NCI-H1694 (cell line): Measurements from ENCODE around the gene PCDHGA12.
"Not testable (repeated sequence)": the region's sequence is repeated elsewhere in the genome, so short reads cannot be mapped to it uniquely, and the experiment has no call there.

ENCODE experiments used
- DNase-seq: peaks from one replicate; lab custom pipeline; 2025; lab: John Stamatoyannopoulos, UW

The PCDHGA12 gene

GRCh38 chr5:141430332-141431113, at the start of gene PCDHGA12:
Gene PCDHGA12, plus strand, starts transcription at chr5:141430507. Its CDS starts 253 bp downstream, at chr5:141430760.
- no peak for DNase-seq

DNA sequence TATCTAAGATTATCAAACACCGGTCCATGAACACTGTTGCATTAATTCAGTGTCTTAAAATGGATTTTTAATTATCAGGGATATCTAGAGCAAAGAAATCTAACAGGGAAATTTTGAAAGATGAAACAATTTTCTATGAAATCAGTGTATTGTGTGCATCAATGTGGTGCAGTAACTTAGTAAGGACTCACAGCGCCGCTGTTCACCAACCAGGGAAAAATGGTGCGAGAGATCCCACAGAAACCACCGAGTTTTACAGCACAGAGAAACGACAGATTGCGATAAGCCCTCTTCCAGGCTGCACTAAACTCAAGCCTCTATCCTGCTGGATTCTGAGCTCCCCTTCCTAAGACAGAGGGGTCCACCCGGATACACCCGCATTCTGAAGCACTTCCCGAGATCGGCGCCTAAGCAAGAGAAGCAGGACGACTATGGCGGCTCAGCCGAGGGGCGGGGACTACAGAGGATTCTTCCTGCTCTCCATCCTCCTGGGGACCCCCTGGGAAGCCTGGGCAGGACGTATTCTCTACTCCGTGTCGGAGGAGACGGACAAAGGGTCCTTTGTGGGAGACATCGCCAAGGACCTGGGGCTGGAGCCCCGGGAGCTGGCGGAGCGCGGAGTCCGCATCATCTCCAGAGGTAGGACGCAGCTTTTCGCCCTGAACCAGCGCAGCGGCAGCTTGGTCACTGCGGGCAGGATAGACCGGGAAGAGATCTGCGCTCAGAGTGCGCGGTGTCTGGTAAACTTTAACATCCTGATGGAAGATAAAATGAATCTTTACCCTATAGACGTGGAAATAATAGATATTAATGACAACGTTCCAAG, 47.6 kb upstream of the PCDHGA12 start, which contains the start of gene PCDHGA7:
Gene PCDHGA7 (plus strand): TSS at position 274 of the 826 bp plus-strand sequence. CDS start 158 bp downstream, at position 432.
- no peak for DNase-seq

GRCh38 chr5:141383345-141383744, 47.0 kb upstream of the PCDHGA12 start:
- no peak for DNase-seq

- DNase-seq, result no peak
Observed at GRCh38 chr5:141384471-141385267, 45.6 kb upstream of the PCDHGA12 start.

GRCh38 chr5:141387557-141388311, 42.6 kb upstream of the PCDHGA12 start, which contains the start of gene PCDHGB4:
Gene PCDHGB4, plus strand, starts transcription at chr5:141387698. Its CDS starts 187 bp downstream, at chr5:141387885.
- not testable (repeated sequence) for DNase-seq

DNA sequence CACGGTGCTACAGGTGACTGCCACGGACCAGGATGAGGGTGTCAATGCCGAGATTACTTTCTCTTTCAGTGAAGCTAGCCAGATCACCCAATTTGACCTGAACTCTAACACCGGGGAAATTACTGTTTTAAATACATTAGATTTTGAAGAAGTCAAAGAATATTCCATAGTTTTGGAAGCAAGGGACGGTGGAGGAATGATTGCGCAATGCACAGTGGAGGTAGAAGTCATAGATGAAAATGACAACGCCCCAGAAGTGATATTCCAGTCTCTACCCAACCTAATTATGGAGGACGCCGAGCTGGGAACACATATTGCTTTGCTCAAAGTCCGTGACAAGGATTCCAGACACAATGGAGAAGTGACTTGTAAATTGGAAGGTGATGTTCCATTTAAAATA, 41.6 kb upstream of the PCDHGA12 start:
- DNase-seq, result no peak

- DNase-seq, result no peak
Observed at GRCh38 chr5:141389153-141390042, 40.9 kb upstream of the PCDHGA12 start.

DNA sequence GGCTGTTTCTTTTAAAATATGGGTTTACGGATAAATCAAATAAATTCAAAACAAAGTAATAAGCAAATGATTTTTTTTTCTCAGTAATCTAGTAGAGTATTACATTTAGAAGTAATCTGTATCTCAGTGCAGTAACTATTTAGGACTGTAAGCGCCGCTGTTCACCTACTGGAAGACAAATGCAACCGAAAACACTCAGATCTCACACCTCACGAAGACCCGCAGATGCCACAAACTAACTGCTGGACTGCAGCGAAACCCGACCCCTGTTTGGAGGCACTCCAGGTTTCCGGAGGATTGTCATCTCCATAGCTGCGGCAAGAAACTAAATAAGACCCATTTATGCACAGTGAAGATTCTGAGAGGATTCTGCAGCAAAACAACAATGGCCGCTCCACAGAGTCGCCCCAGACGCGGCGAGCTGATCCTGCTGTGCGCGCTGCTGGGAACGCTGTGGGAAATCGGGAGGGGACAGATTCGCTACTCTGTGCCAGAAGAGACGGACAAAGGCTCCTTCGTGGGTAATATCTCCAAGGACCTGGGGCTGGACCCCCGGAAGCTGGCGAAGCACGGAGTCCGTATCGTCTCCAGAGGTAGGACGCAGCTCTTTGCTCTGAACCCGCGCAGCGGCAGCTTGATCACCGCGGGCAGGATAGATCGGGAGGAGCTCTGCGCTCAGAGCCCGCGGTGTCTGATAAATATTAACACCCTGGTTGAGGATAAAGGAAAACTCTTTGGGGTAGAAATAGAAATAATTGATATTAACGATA, 37.7 kb upstream of the PCDHGA12 start, which contains the start of gene PCDHGA8:
Gene PCDHGA8 (plus strand): TSS at position 205 of the 770 bp plus-strand sequence. CDS start 181 bp downstream, at position 386.
- DNase-seq, result no peak

DNA sequence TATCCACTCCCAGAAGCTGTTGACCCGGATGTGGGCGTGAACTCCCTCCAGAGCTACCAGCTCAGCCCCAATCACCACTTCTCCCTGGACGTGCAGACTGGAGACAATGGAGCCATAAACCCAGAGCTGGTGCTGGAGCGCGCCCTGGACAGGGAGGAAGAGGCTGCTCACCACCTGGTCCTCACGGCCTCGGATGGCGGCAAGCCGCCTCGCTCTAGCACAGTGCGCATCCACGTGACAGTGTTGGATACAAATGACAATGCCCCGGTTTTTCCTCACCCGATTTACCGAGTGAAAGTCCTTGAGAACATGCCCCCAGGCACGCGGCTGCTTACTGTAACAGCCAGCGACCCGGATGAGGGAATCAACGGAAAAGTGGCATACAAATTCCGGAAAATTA, 37.0 kb upstream of the PCDHGA12 start:
- no peak for DNase-seq

- not testable (repeated sequence) for DNase-seq
Observed at GRCh38 chr5:141394401-141395187, 35.7 kb upstream of the PCDHGA12 start.

GRCh38 chr5:141397756-141398551, 32.4 kb upstream of the PCDHGA12 start, which contains the start of gene PCDHGB5:
Gene PCDHGB5, plus strand, starts transcription at chr5:141397947. Its CDS starts 181 bp downstream, at chr5:141398128.
- not testable (repeated sequence) for DNase-seq

DNA sequence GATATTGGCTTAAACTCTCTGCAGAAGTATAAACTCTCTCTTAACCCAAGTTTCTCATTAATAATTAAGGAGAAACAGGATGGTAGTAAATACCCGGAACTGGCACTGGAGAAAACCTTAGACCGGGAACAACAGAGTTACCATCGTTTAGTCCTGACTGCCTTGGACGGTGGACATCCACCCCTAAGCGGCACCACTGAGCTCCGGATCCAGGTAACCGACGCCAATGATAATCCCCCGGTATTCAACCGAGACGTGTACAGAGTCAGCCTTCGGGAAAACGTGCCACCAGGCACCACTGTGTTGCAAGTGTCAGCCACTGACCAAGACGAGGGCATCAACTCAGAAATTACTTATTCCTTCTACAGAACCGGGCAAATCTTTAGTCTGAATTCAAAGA, 31.7 kb upstream of the PCDHGA12 start:
- no peak for DNase-seq

GRCh38 chr5:141399555-141400258, 30.6 kb upstream of the PCDHGA12 start:
- no peak for DNase-seq

DNA sequence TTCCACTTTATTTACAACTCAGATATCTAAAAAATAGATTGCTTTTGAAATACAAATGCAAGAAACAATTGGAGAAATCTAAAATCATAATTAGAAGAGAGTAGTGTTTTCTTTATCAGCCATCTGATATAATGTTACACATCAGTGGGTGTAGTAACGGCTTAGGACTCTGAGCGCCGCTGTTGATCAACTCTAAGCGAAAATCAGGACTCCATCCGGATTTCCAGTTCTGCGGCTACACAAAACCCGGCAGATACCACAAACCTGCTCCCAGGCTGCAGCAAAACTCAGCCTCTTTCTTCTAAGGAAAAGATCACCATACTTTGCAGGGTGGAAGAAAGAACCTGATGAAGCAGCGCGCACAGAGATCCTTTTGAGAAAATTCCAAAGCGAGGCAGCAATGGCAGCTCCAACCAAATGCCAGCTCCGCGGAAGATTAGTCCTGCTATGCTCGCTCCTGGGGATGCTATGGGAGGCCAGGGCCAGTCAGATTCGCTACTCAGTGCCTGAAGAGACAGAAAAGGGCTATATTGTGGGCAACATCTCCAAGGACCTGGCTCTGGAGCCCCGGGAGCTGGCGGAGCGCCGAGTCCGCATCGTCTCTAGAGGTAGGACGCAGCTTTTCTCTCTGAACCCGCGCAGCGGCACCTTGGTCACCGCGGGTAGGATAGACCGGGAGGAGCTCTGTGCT, 27.6 kb upstream of the PCDHGA12 start, which contains the start of gene PCDHGA9:
Gene PCDHGA9 (plus strand): TSS at position 226 of the 691 bp plus-strand sequence. CDS start 175 bp downstream, at position 401.
- DNase-seq, result no peak

GRCh38 chr5:141403387-141403786, 26.9 kb upstream of the PCDHGA12 start:
- no peak for DNase-seq
